LNCAP (cell line): Measurements from ENCODE around the gene TTC34.

ENCODE experiments used
- CTCF ChIP-seq: fragments of 450-650 bp; IDR thresholded peaks from 2 replicates; pipeline ENCODE4 v1.5.1; 2017; ENCODE audit warnings: mild to moderate bottlenecking

Gene TTC34

GRCh38 chr1:2606396-2606880 is 195.1 kb downstream of the TTC34 start:
- no peak for TF ChIP-seq CTCF

GRCh38 chr1:2605509-2606395 is 195.7 kb downstream of the TTC34 start:
- TF ChIP-seq CTCF: no peak

GRCh38 chr1:2604844-2605508 is 196.5 kb downstream of the TTC34 start:
- TF ChIP-seq CTCF: no peak

GRCh38 chr1:2604156-2604843 is 197.2 kb downstream of the TTC34 start:
- TF ChIP-seq CTCF: no peak

- TF ChIP-seq CTCF: no peak
Measured at GRCh38 chr1:2603521-2604155, 197.9 kb downstream of the TTC34 start.

GRCh38 chr1:2602866-2603520 is 198.5 kb downstream of the TTC34 start:
- TF ChIP-seq CTCF: no peak
